Activated CD4-positive, alpha-beta T cell treated with anti-CD3 and anti-CD28 coated beads for 24 hours (primary cell): ENCODE results near the gene TNFSF13.

Source experiments
- DNase-seq, 2 donors: peaks; one replicate each; pipeline ENCODE4 v3.0.0-alpha.2; 2020; ENCODE audit warnings: low read depth in 2 of 2

The TNFSF13 gene

DNA sequence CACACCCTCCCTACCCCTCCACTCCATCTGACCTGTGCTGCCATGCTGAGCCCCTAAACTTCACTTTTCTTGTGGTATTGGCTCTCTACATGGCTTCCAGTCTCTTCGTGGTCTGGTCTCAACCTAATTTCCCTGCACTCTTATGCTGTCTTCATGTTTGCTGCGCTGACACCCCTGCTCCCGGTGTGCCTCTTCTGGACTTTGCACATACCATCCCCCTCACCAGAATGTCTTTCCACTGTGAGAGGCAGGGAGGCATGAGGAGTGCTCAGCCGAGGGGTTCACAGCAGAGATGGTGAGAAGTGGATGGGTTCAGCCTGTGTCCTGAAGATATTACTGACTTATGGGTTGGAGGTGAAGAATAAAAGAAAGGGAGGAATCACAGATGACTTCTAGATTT, 7.2 kb upstream of the TNFSF13 start:
- DNase-seq = no peak

- DNase-seq = no peak
Observed at GRCh38 chr17:7552621-7553051, 5.9 kb upstream of the TNFSF13 start.

- no peak for DNase-seq
Observed at GRCh38 chr17:7553356-7553755, 5.2 kb upstream of the TNFSF13 start.

GRCh38 chr17:7555320-7555948, 3.1 kb upstream of the TNFSF13 start:
- DNase-seq = no peak

- no peak for DNase-seq
Observed at GRCh38 chr17:7556627-7557026, 1.9 kb upstream of the TNFSF13 start.

GRCh38 chr17:7557147-7557764, 1.3 kb upstream of the TNFSF13 start:
- no peak for DNase-seq

- DNase-seq = no peak
Observed at GRCh38 chr17:7557775-7558543, 591 bp upstream of the TNFSF13 start.

GRCh38 chr17:7559320-7560171, 996 bp downstream of the TNFSF13 start:
- DNase-seq = no peak

GRCh38 chr17:7560172-7561027, 1.9 kb downstream of the TNFSF13 start:
- DNase-seq = peak in 1 of 2 donors; percentile 59

DNA sequence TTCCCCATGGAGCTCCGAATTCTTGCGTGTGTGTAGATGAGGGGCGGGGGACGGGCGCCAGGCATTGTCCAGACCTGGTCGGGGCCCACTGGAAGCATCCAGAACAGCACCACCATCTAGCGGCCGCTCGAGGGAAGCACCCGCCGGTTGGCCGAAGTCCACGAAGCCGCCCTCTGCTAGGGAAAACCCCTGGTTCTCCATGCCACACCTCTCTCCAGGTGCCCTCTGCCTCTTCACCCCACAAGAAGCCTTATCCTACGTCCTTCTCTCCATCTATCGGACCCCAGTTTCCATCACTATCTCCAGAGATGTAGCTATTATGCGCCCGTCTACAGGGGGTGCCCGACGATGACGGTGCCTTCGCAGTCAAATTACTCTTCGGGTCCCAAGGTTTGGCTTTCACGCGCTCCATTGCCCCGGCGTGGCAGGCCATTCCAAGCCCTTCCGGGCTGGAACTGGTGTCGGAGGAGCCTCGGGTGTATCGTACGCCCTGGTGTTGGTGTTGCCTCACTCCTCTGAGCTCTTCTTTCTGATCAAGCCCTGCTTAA, 2.6 kb downstream of the TNFSF13 start:
- DNase-seq = peak; percentile 67 to 82

DNA sequence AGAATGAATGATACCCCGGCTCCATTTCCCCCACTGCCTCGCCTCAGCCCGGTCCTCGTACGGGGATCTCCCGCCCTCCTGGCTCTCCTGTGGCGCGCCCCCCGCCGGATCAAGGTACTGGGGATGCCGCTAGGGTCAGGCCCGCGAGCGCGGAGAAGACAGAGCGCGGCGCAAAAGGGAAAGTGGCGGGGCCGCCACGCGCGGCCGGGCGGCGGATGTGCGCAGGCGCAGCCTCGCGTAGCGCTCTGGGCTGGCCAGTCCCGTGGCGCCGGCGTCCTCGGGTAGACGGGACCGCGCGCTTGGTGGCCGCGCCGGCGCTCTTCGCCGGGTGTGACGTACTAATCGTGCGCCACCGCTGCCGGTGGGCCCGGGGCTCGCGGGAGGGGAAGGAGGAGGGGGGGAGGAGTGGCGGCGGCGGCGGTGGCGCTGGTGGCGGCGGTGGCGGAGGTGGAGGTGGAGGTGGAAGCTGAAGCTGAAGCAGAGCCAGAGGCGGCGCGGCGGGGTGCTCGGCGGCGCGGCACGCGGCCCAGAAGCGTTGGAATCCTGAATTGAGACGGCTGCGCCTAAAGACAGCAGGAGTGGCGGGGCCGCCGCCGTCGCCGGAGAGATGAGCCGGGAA, 3.1 kb downstream of the TNFSF13 start, which contains the start of gene SENP3:
TSS of gene SENP3 (plus strand) at position 331 of the 619 bp plus-strand sequence. CDS start 1,158 bp downstream, outside the sequence.
- DNase-seq = peak; percentile 83 to 85

GRCh38 chr17:7562208-7562605, 3.7 kb downstream of the TNFSF13 start:
- no peak for DNase-seq

GRCh38 chr17:7563115-7563869, 4.7 kb downstream of the TNFSF13 start:
- DNase-seq = no peak

GRCh38 chr17:7569571-7569970, 11.0 kb downstream of the TNFSF13 start:
- no peak for DNase-seq

GRCh38 chr17:7570351-7570750, 11.8 kb downstream of the TNFSF13 start:
- no peak for DNase-seq

GRCh38 chr17:7572338-7572587, 13.7 kb downstream of the TNFSF13 start:
- no peak for DNase-seq

GRCh38 chr17:7572588-7573323, 14.2 kb downstream of the TNFSF13 start:
- DNase-seq = peak; percentile 99

- peak; percentile 79 to 81 for DNase-seq
Observed at GRCh38 chr17:7573324-7574080, 15.0 kb downstream of the TNFSF13 start.
